GM21447 (cell line): Measurements from ENCODE around the gene DPYSL5.
"Not testable (repeated sequence)": the region's sequence is repeated elsewhere in the genome, so short reads cannot be mapped to it uniquely, and the experiment has no call there.

Experiments
- ATAC-seq: cut with Tn5 transposase; IDR thresholded peaks from one replicate; pipeline ENCODE4 v1.9.1; 2021; ENCODE audit not compliant: unreplicated experiment

DPYSL5 gene

DNA sequence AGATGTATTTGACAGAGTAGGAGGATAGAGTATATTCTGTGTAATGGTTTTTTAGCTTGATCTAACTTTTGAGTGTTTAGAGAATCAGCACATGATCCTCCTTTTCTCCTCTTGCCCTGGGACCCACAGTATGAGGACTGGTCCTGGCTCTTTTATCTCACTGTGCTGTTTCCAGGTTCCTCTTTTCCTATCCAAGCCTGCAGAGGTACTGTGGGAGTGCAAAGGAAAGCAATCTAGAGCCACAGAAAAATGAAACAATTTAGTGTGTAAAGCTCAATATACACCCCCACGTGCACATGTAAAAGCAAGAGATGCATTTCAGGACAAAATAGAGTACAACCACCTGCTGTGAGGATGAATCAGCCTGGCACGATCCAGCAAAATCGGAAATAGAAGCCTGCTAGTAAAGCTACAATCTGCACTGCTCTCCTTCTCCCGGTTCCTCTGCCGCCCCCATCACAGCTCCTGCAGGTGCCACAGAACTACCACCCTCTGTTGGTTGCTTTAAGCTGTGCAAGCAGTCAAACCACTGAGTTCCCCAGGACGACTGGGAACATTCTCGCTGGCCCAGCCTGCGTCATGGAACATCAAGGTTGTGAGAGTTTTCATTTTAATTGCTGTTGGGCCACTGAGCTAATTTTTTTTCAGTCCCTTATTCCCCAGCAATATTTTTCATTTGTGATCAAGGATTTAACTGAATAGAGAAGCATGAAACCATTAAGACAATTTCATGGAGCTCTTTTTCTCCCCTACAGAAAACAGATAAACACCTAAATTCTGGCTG lies 74.7 kb downstream of the DPYSL5 start:
- no peak for ATAC-seq

DNA sequence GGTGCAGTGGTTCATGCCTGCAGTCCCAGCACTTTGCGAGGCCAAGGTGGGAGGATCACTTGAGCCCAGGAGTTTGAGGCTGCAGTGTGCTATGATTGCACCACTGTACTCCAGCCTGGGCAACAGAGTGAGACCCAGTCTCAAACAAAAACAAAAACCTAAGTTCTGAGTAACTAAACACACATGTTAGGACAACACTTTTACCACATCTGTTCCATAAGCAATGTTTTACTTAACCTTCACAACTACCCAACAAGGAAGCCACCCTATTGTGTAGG lies 75.2 kb downstream of the DPYSL5 start:
- not testable (repeated sequence) for ATAC-seq

DNA sequence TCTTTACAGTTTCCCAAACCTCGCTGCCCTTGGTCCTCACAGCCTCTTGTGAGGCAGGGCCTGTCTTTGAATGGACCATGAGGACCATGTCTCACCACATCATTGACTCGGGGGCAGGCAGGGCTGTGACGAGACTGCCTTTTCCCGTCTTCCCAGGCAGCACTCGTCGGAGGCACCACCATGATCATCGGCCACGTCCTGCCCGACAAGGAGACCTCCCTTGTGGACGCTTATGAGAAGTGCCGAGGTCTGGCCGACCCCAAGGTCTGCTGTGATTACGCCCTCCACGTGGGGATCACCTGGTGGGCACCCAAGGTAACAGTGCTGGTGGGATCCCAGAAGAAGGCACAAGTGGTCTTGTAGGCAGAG lies 76.8 kb downstream of the DPYSL5 start:
- ATAC-seq: no peak

DNA sequence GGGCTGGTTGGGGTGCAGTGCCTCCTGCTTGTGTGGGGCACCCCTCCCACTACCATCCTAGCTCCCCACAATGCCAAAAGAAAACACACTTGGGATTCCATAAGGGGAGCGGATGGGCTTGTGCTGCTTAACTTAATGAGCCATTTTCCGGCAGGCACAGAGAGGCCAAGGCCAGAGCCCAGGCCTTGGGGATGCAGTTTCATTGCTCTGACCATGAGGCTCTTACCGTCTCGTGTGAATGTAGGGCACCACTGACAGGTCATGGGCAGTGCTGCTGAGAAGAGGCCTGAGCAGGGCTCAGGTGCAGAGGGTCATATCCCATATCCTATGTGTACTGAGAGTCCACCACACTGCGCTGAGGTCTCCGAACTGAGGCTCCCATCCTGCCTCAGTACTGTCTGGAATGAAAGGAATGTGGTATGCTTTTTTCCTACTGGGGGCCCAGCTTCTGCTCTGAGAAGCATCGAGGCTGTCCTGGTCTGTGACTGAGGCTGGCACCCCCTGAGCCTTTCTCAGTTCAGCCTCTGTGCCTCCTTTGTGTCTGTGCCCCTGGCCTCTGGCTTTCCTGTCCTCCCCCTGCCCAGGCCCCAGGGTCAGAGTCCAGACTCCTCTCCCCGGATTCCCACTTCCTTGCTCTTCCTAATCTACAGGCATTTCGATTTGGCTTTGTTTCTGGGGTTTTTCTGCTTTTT lies 77.3 kb downstream of the DPYSL5 start:
- no peak for ATAC-seq

DNA sequence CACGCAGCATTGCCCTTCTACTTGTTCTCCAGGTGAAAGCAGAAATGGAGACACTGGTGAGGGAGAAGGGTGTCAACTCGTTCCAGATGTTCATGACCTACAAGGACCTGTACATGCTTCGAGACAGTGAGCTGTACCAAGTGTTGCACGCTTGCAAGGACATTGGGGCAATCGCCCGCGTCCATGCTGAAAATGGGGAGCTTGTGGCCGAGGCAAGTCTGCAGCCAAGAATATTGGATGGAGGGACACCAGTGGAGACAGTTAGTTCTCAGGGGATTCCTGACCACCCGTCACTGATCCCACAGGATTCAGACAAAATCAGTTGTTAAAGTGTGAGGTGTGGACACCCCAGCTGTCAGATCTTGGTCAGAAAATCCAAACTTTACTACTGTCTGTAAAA lies 79.3 kb downstream of the DPYSL5 start:
- no peak for ATAC-seq

DNA sequence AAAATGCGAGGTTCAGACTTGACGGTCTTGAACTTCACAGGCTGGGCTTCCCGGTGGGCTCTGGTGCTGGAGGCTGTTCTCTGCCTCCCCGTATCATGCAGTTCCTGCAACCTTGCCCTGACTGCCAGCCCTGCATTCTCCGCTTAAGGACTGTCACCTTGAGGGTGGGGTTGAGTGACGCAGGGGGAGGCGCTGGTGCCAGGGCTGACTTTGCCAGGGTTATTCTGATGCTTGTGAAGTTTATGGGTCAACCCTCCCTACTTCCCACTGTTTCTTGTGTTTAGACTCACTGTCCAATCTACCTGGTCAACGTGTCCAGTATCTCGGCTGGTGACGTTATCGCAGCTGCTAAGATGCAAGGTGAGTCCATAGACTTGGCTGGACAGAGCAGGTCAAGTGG lies 85.0 kb downstream of the DPYSL5 start:
- no peak for ATAC-seq

DNA sequence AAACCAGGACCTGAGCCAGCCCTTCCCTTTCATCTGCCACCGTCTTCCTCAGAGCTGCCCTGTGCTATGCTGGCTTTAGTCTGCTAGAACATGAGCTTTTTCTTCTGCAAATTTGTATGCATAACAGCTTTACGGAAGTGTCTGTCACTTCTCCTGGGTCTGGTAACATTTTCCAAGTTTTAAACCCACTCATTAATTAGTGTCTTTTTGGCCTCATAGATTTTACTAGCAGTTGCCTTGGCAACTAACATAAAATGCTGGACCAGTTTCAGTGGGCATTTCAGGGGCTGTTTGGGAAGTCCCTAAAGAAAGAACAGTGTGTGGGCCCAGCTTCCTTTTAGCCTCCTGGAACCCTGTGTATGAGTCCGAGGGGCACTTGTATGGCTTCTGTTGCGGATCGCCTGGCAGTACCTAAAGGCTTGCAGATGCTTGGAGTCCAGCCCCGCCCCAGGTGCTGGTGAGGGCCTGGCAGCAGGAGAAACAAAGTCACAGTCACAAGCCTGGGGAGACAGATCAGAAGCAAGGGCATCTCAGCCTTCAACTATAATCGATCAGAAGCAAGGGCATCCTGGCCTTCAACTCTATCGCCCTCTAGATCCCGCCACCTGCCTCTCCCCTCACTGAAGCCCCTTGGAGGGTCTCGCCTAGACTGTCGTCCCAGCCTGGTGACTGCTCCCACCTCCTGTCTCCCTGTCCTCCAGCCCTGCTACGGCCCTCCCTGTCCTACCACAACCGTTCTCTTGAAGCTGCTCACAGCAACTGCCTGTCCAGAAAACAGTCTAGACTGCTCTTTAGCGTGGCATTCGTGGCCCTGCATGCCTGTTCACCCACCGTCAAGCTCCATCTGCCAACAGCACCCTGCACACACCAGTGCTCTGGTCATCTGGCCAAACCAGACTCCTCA lies 85.8 kb downstream of the DPYSL5 start:
- ATAC-seq: no peak

DNA sequence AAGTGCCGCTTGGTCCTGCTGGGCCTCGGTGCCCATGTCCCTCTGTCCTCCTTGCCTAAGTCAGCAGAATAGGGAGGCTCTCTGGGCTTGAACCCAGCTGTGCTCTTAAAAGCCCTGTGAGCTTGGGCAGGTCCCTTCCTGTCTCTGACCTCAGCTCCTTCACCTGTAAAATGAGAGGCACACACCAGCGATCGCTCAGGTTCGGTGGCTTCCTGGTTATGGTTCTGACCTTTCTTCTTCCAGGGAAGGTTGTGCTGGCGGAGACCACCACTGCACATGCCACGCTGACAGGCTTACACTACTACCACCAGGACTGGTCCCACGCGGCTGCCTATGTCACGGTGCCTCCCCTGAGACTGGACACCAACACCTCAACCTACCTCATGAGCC lies 86.4 kb downstream of the DPYSL5 start:
- ATAC-seq: no peak

DNA sequence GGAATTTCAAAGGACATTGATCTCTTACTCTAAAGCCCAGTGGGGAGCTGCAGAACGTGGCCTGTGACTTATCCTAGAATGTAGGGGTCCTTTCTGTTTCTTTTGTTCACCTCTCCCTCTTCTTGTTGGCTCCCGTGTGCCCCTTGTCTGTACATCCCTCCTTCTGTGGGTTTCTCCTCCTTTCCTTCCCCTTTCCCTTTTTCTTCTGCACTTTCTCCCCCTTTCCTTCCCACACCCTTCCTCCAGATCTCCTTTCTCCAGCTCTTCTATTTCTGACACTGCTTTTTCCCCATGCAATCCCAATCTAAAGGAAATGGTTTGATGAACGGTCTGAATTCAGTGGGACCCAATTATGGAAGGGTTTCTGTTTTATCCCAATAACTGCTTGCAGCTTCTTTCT lies 87.1 kb downstream of the DPYSL5 start:
- no peak for ATAC-seq

DNA sequence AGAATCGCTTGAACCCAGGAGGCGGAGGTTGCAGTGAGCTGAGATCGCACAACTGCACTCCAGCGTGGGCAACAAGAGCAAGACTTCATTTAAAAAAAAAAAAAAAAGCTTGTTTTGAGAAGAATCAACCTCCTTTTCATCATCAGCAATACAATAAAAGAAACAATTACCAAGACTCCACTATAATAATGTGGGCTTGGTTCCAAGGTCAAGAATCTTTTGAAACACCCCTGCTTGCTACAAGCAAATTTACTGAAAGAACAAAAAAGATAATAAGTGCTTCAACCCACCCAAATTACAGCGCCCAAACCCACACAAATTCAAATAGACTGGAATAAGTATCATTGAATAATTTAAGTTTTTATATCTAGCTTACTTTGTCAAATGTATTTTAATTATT lies 88.9 kb downstream of the DPYSL5 start:
- no peak for ATAC-seq

DNA sequence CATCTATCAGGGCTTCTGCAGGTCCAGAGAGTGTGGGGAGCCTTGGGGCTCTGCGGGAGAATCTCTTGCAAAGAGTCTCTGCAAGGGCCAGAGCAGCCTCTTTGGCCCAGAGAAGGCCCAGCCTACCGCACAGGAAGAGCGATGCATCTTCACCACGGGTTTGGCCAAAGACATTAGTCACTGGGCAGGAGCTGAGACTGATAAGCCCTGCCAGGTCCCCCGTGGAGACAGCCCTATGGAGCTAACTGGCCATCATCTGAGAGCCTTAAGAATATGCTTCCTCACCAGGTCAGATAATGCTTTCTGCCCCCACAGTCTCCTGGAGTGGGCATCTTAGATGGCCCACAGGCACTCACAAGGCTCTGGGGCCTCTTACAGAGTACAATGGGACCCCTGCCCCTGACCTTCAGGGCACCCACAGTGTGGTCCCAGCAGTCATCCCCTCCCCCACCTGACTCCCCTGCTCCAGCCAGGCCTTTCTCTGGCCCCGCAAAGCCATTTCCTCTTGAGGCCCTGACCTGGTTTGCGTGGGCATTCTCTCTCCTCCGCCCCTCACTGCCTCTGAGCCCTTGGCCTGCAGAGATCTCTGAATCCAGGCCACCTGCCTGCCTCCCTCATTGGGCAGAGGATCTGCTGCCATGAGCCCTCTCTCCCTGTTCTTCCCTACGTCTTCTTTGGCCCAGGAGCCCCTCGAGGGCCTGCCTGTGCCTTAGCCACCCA lies 90.6 kb downstream of the DPYSL5 start:
- no peak for ATAC-seq

DNA sequence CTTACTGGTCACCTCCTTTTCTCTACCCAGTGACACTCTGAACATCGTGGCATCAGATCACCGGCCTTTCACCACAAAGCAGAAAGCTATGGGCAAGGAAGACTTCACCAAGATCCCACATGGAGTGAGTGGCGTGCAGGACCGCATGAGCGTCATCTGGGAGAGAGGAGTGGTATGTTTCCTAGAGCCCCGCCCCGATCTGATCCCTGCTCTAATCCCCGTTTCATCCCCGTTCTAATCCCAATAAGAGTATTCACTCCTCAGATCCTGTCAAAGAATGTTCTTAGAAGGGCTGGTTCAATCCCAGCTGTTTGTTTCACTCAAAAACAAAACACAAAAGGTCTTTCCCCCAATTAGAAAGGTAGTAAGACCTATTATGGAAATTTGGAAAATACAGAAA lies 92.1 kb downstream of the DPYSL5 start:
- no peak for ATAC-seq

DNA sequence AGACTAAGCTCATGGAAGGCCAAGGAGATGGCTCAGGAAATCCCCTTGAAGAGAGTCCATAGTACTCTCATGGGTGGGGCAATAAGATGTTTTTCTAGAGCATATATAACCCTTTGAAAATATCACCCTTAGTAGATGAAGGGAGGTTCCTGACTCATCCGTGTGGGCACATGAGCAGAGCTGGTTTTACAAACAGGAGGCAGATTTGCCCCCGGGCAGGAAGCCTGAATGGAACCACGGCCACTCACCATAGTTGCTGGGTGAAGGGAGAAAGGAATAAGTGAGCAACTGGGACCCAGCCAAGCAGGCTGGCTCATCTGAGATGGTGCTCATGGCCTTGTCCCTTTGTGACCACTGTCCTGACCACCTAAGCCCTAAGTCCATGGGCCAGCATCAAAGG lies 93.6 kb downstream of the DPYSL5 start:
- no peak for ATAC-seq

DNA sequence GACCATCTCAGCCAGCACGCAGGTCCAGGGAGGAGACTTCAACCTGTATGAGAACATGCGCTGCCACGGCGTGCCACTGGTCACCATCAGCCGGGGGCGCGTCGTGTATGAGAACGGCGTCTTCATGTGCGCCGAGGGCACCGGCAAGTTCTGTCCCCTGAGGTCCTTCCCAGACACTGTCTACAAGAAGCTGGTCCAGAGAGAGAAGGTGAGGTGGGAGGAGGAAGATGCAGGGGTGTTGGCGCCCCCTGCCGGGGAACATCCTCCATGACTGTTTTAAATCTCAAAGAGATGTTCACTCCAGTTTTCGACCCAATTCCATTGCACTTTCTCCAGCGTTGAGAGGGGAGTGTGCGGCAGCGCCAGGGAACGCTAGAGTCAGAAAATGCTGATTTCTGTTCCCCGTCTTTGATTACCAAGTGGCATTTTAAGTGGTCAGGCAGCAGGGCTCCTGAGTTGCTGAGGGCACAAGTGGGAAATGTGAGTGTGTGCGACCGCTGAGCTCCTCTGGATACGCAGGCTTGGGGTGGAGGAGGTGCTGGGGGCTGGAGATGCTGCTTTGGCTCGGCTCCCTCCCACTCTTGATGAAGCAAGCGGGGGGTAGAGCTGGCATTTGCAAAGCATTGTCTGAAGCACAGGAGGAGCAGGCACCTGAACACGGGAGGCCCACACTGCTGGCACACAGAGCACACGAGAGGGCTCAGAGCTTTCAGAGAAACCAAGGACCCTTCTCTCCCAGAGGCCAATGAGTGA lies 94.8 kb downstream of the DPYSL5 start:
- ATAC-seq: no peak

DNA sequence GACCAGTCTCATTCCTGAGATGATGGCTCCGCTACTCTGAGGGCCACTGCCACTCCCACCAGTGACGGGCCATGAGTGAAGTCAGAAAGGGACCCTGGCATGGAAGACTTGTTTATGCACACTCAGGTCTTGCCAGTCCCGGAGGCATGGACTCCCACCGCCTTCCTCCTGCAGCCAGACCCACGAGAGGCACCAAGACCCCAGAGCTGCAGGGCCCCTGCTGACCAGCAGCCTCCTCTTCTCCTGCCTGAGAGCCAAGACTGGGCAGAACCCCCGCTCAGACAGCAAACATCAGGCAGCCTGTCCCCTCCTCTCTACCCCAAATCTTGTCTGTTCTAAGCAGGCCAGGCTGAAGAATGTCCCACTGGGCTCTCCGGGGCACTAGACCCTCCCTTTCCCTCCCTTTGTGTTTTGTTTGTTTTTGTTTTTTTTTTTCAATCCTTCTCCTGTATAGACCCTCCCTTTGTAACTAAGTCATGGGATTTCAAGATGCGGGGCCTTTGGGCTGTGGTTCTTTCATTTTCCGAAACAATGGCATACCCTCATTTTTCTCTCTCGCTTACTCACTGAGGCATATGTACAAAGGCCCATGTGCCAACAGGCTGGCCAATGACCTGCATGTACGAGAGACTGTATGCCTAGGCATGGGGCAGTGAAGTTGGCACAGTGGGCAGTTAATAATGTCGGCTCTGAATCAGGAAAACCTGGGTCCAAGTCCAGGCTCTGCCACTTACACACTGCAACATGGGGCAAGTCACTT lies 98.2 kb downstream of the DPYSL5 start:
- ATAC-seq: no peak

DNA sequence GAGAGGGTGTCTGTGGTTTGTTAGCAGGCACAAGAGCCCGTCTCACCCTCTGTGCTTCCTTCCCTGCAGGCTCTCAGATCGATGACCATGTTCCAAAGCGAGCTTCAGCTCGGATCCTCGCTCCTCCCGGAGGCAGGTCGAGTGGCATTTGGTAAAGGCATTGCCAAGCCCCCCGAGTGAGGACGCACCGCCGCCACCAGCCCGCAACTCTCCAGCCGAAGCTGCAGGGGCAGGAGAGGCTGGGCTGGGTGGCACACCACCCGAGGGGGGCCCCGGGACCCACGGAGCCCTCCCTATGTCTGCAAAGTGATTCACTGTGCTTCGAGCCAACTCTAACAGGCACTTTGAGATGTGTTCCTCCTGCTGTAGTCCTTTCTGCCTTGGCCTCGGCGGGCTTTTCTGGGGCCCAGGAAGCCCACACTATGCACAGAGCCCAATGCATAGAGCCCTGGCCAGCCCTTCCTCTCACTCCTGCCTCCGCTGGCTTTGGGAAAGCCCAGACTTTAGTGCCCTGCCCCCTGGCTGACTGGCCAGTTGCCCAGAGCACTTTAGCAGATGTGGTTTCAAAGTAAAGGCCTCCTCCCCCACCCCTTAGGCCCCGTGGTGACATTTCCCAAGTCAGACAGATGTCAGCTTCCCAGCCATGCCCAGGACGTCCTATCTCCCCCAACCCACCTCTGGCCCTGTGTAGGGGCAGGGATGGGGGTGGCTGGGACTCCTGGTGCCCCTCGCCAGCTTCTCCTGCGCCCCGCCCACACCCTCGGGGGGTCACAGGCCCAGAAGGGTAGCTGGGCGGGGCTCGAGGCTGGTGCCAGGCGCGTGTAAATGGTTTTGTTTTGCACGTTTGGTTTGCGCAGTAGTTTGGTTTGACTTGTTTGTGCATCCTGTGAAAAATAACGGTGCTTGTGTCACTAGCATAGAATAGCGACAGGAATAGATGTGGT lies 99.2 kb downstream of the DPYSL5 start:
- ATAC-seq: no peak

DNA sequence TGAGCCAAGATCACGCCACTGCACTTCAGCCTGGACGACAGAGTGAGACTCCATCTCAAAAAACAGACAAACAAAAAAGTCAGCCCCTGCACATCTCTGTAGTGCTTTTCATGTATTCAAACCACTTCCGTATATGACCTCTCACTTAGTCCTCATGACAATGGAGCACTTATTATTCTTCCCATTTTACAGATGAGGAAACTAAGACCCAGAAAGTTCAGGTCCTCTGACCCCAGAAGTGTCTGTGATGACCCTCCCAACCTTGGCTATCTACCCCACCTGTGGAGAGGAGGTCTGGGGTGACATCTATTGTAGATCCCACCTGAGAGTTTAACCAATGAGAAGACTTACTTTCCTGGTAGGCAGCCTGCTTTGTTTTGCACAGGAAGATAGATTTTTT lies 100.9 kb downstream of the DPYSL5 start:
- ATAC-seq: no peak

DNA sequence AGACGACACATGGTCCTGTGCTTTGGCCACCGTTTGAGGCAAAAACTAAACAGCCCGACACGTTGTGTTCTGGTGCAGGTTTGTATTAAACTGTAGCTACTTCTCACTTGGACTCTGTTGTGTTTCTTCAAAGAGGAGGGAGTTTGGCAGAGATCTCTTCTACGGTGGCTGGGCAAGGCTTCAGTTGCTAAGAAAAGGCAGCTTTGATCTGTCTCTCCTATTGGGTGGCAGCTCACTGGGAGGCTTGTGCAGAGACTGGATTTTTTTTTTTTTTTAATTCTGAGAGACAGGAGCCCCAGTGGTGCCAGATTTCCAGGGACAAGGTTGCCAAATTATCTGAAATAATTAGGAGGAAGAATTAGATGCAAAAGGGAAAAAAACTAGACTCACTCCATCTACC lies 102.3 kb downstream of the DPYSL5 start:
- no peak for ATAC-seq

DNA sequence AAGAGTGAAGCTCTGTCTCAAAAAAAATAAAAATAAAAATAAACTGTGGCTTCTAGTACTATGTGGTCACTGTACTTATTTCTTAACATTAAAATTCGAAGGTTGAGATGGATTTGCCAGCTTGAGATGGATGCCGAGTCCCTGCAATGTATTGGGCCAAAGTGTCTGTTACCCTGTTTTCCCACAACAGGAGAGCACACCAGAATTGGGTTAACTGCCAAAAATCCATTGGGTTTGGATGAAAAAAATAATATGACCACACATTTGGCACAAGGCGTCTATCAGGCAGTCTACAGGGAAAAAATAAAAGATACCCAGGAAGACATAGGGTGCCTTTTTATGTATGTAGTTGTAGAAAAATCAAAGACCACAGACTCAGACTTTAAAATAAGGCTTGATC lies 103.3 kb downstream of the DPYSL5 start:
- no peak for ATAC-seq
